Measurements from ENCODE around the gene RNLS. TPM values are rescaled to one million over a fixed set of nuclear protein-coding genes. Genes with fewer than 3 reads are reported as not detected.

Gene RNLS
- total and polyA plus RNA-seq, 2 of the 8 experiments (the other 6 are each of a cell fraction or from before 2014, with no cell fraction given), result 7.5 to 12.7 TPM

DNA sequence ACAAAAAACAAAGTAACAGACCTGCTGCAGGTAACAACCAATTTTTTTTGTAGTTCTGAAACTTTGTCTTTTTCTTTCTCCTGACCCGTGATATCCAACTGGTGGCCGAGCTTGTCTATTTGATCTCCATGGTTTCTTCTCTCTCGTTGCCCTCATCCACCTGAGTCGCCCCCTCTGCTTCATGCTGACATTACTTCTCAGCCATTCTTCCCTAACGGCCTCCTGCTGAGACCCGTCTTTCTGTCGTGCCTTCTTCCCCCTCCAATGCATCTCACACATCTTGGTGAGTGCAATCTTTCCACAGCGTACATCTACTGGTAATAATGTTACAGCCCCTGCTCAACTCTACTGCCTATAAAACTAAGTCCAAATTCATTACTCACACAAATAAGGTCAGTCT lies 352.9 kb downstream of the RNLS start:
- Histone ChIP-seq H3K27ac (ENCODE audit: low read depth, low read length) (no peak overlapping the region), H4K91ac (replicated peaks; ENCODE audit: insufficient read length, low read length) (no peak overlapping the region), H2BK20ac (ENCODE audit: low read length) (no peak overlapping the region), H3K27me3 (replicated peaks in 1 of 4; ENCODE audit: control insufficient read depth in 3 of 4, extremely low read depth in 1 of 4, insufficient read depth in 3 of 4, low read length in 3 of 4) (no peaks in the 10 kb centered on the region; a peak in 1 of 7 replicates), H2AFZ (ENCODE audit: low read length) (no peak overlapping the region), H2AK5ac (ENCODE audit: low read depth, low read length) (no peak overlapping the region), H4K20me1 (replicated peaks in 1 of 2; ENCODE audit: control insufficient read depth in 1 of 2, insufficient read depth in 2 of 2, low read length in 2 of 2) (no peaks in the 10 kb centered on the region), H3K23me2 (ENCODE audit: low read depth, low read length) (no peaks in the 10 kb centered on the region), H3K4ac (replicated peaks; ENCODE audit: insufficient read length, low read depth, low read length) (no peak overlapping the region), H3K18ac (ENCODE audit: extremely low read depth, low read length) (no peak overlapping the region), H3K79me1 (ENCODE audit: low read depth, low read length) (no peaks in the 10 kb centered on the region), H2BK15ac (ENCODE audit: low read length) (no peak overlapping the region), H3K9me3 (ENCODE audit: insufficient read depth in 2 of 2, low read depth in 1 of 2, low read length in 1 of 2) (no peaks in the 10 kb centered on the region), H2BK5ac (ENCODE audit: low read depth, low read length) (no peak overlapping the region), H4K5ac (ENCODE audit: insufficient read length, low read depth, low read length) (no peak overlapping the region), H3K4me1 (replicated peaks in 1 of 4; ENCODE audit: control insufficient read depth in 3 of 4, insufficient read depth in 4 of 4, low read length in 3 of 4) (peaks cover 0 to 4% (median 1%) of the 10 kb centered on the region in 4 experiments; a peak in 3 of 7 replicates), H2BK120ac (replicated peaks; ENCODE audit: low read depth, low read length) (no peak overlapping the region), H3K56ac (replicated peaks; ENCODE audit: insufficient read length, low read depth, low read length) (no peak overlapping the region), H2BK12ac (ENCODE audit: low read depth, low read length) (no peak overlapping the region), H4K8ac (ENCODE audit: extremely low read depth, insufficient read depth, low read length) (no peak overlapping the region), H3K4me3 (ENCODE audit: extremely low read depth in 1 of 4, insufficient read depth in 2 of 4, low read depth in 3 of 4, low read length in 4 of 4) (no peak overlapping the region), H3K79me2 (ENCODE audit: control insufficient read depth in 1 of 2, insufficient read depth in 2 of 2, low read length in 2 of 2) (no peaks in the 10 kb centered on the region), H3K36me3 (ENCODE audit: control insufficient read depth in 2 of 4, insufficient read depth in 4 of 4, low read length in 3 of 4) (no peaks in the 10 kb centered on the region), H3K23ac (ENCODE audit: insufficient read length) (no peak overlapping the region), H3K9ac (replicated peaks in 1 of 4; ENCODE audit: extremely low read depth in 1 of 4, low read depth in 3 of 4, low read length in 3 of 4) (no peak overlapping the region), H3K14ac (ENCODE audit: insufficient read length) (no peak overlapping the region), H3K4me2 (ENCODE audit: insufficient read depth in 1 of 2, low read depth in 2 of 2, low read length in 2 of 2) (no peak overlapping the region)
- ChIA-PET POLR2A (ENCODE audit: partially characterized antibody) (no interaction called here), CTCF (ENCODE audit: partially characterized antibody) (interaction anchor here (0.6 kb wide), 1 partner anchor 8 kb away, joined by 4 read pairs; no protein-coding TSS in a partner anchor)
- FAIRE-seq (peak; percentile 19), DNase-seq (ENCODE audit: low read depth in 1 of 2, low spot score in 2 of 2) (no peak)
- WGBS, 2 experiments (ENCODE audit: extremely low coverage in 1 of 2, insufficient coverage in 1 of 2, insufficient read length in 1 of 2, insufficient replicate concordance in 2 of 2, low coverage in 1 of 2, low lambda C conversion rate in 2 of 2, missing lambda C conversion rate in 1 of 2), result 76% methylated on average over 8 of the region's 8 CpGs; no CpG with 5 or more reads in 1 of the 2 experiments
- no peak for TF ChIP-seq BACH1 (IDR thresholded peaks at IDR 0.05; ENCODE audit: low read length)
